GM23248 (cell line): ENCODE data around the gene RPS6KB2. TPM values are rescaled to one million over a fixed set of nuclear protein-coding genes. Genes with fewer than 3 reads are reported as not detected.

Experiments
- DNase-seq: peaks from one replicate; pipeline ENCODE4 v3.0.0-alpha.2; 2015
- H2AFZ ChIP-seq: fragments of 200-600 bp; sonication (generic); 2 replicates; pipeline ENCODE4 v1.6.1; 2016; ENCODE audit warnings: antibody characterized with exemption
- H3F3A ChIP-seq: fragments of 200-600 bp; sonication (generic); 2 replicates; pipeline ENCODE4 v1.6.1; 2016; ENCODE audit warnings: mild to moderate bottlenecking, antibody characterized with exemption, mixed run types; ENCODE audit not compliant: insufficient read depth
- H3K27ac ChIP-seq: fragments of 200-600 bp; sonication (generic); 2 replicates; pipeline ENCODE4 v1.5.1; 2016; ENCODE audit warnings: mild to moderate bottlenecking
- H3K27me3 ChIP-seq: fragments of 200-600 bp; sonication (generic); replicated peaks from 2 replicates; pipeline ENCODE4 v1.6.1; 2016; ENCODE audit warnings: mild to moderate bottlenecking; ENCODE audit not compliant: insufficient read depth
- H3K36me3 ChIP-seq: fragments of 200-600 bp; sonication (generic); 2 replicates; pipeline ENCODE4 v1.6.1; 2016; ENCODE audit warnings: low read depth, mild to moderate bottlenecking
- H3K4me1 ChIP-seq: fragments of 200-600 bp; sonication (generic); 2 replicates; pipeline ENCODE4 v1.6.1; 2016; ENCODE audit warnings: mild to moderate bottlenecking; ENCODE audit not compliant: insufficient read depth
- H3K4me2 ChIP-seq: fragments of 200-600 bp; sonication (generic); one replicate; pipeline ENCODE4 v1.6.1; 2016; ENCODE audit warnings: mild to moderate bottlenecking; ENCODE audit not compliant: unreplicated experiment
- H3K4me3 ChIP-seq: fragments of 200-600 bp; sonication (generic); 2 replicates; pipeline ENCODE4 v1.5.1; 2016; ENCODE audit warnings: mild to moderate bottlenecking
- H3K79me2 ChIP-seq: fragments of 200-600 bp; sonication (generic); 2 replicates; pipeline ENCODE4 v1.6.1; 2016; ENCODE audit warnings: mild to moderate bottlenecking; ENCODE audit not compliant: insufficient read depth
- H3K9ac ChIP-seq: fragments of 200-600 bp; sonication (generic); 2 replicates; pipeline ENCODE4 v1.6.1; 2016; ENCODE audit warnings: mild to moderate bottlenecking
- H3K9me2 ChIP-seq: fragments of 200-600 bp; sonication (generic); 2 replicates; pipeline ENCODE4 v1.6.1; 2016; ENCODE audit warnings: mixed run types, mild to moderate bottlenecking, moderate library complexity; ENCODE audit not compliant: insufficient read depth
- H3K9me3 ChIP-seq: fragments of 200-600 bp; sonication (generic); one replicate; pipeline ENCODE4 v1.6.1; 2017; ENCODE audit warnings: low read depth
- H4K20me1 ChIP-seq: fragments of 200-600 bp; sonication (generic); 2 replicates; pipeline ENCODE4 v1.6.0; 2016; ENCODE audit not compliant: insufficient read depth
- EZH2 ChIP-seq: fragments of 200-600 bp; sonication (generic); IDR thresholded peaks from 2 replicates; pipeline ENCODE4 v1.6.1; 2018; ENCODE audit warnings: antibody characterized with exemption, mild to moderate bottlenecking; ENCODE audit not compliant: insufficient read depth, poor library complexity, severe bottlenecking
- EZH2phosphoT487 ChIP-seq: fragments of 200-600 bp; sonication (generic); IDR thresholded peaks from 2 replicates; pipeline ENCODE4 v1.6.1; 2018; ENCODE audit warnings: antibody characterized with exemption, moderate library complexity, mild to moderate bottlenecking, low read depth; ENCODE audit not compliant: insufficient read depth
- WGBS, 2 experiments: methylation state at CpG; one replicate each; pipeline ENCODE4 v1.1.6; 2015 to 2017; ENCODE audit warnings: low lambda C conversion rate in 2 of 2, low coverage in 1 of 2; ENCODE audit errors: missing lambda C conversion rate in 2 of 2; 5-methylcytosine and 5-hydroxymethylcytosine counted together
- in situ Hi-C: fragments of 300-500 bp; cut with MboI; formaldehyde crosslinking; loops from 2 replicates; pipeline ENCODE4 v1.15.0; 2020
- polyA plus RNA-seq: library from polyadenylated mRNA; unstranded; fragments of >200 nt; fragmentation: Nextera tagmentation; extraction: Ambion mirVana; gene quantifications from 2 replicates; pipeline ENCODE4 v1.2.1, GENCODE V29; 2016
- total RNA-seq: library from RNA; depleted of rRNA; stranded (reverse); fragments of >200 nt; shearing (Covaris generic); gene quantifications from 2 replicates; pipeline ENCODE4 v1.2.3, GENCODE V29; 2014

RPS6KB2 gene
- total and polyA plus RNA-seq, 2 experiments from 2014 or later = 52.3 to 68.0 TPM

DNA sequence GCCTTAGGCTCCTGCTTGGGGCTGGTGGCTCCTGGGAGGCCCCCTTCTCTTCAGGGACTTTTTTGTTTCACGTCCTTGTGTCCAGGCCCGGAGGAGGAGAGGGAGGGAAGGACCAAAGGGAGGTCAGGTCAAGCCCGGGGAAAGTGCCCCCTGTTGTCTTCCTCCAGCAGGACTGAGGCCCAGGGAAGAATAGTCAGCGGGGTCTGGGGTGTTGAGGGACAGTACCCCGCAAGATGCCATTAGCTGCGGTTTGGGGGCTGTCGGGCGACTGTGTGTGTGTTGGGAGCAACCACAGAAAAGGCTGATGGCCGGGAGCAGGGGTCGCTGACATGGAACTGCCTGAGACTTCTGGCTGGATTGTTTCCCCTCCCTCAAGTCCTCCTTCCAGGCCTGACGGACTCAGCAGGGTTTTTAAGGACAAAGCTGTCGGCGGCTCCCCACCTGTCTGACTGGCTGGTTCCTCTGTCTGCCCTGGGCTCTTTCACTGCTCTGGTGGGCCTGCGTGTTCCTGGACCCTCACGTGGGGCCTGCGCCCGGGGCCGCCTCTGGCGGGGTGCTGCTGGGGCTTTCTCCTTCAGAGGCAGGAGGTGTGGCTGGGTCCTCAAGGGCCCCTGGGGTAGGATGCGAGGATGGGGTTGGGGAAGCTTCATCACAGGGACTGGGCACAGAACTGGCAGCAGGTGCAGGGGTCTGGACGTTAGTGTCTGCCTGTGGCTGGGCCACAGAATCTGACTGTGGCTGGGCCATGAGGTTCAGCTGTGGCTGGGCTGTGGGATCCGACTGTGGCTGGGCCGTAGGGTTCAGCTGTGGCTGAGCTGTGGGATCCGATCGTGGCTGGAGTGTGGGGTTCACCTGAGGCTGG, 22.7 kb downstream of the RPS6KB2 start:
- no peaks in the 10 kb centered on the region for H3K36me3 ChIP-seq
- no peak overlapping the region for H3K4me2 ChIP-seq
- in situ Hi-C loops = no loop called here
- no peak overlapping the region for H3K27ac ChIP-seq
- no peaks in the 10 kb centered on the region for H3K27me3 ChIP-seq
- H3F3A ChIP-seq = no peaks in the 10 kb centered on the region
- WGBS, 2 experiments = 81 to 85% methylated on average over 25 of the region's 25 CpGs
- DNase-seq = no peak
- H3K9ac ChIP-seq = no peak overlapping the region
- H2AFZ ChIP-seq = no peak overlapping the region
- no peaks in the 10 kb centered on the region for H3K79me2 ChIP-seq
- H3K9me2 ChIP-seq = no peaks in the 10 kb centered on the region
- no peaks in the 10 kb centered on the region for H4K20me1 ChIP-seq
- no peaks in the 10 kb centered on the region for H3K4me1 ChIP-seq
- no peak overlapping the region for H3K4me3 ChIP-seq
- H3K9me3 ChIP-seq = no peaks in the 10 kb centered on the region
- no peak for TF ChIP-seq EZH2
- TF ChIP-seq EZH2phosphoT487 = no peak

DNA sequence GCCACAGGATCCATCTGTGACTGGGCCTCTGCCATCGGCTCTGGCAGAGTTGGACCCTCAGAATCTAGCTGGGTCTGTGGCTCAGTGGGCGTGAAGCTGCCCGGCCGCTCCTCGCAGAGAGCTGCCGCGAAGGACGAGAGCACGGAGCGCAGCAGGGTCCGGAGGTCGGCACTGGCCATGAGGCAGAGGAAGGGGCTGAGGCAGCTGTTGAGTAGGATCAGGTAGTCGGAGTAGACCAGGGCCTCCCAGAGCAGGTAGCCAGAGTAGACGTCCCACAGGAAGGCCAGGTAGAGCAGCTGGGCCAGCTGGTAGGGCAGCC, 23.3 kb downstream of the RPS6KB2 start:
- Histone ChIP-seq H3K9me3 (no peaks in the 10 kb centered on the region), H2AFZ (no peak overlapping the region), H3K4me3 (no peak overlapping the region), H3K9ac (no peak overlapping the region), H3K79me2 (no peaks in the 10 kb centered on the region), H3F3A (no peaks in the 10 kb centered on the region), H3K36me3 (no peaks in the 10 kb centered on the region), H3K9me2 (no peaks in the 10 kb centered on the region), H3K4me2 (no peak overlapping the region), H3K27ac (no peak overlapping the region), H4K20me1 (no peaks in the 10 kb centered on the region), H3K4me1 (no peaks in the 10 kb centered on the region), H3K27me3 (no peaks in the 10 kb centered on the region)
- 90 to 92% methylated on average over 13 to 14 of the region's 14 CpGs for WGBS, 2 experiments
- TF ChIP-seq EZH2 (no peak), EZH2phosphoT487 (no peak)
- in situ Hi-C loops = no loop called here
- no peak for DNase-seq

DNA sequence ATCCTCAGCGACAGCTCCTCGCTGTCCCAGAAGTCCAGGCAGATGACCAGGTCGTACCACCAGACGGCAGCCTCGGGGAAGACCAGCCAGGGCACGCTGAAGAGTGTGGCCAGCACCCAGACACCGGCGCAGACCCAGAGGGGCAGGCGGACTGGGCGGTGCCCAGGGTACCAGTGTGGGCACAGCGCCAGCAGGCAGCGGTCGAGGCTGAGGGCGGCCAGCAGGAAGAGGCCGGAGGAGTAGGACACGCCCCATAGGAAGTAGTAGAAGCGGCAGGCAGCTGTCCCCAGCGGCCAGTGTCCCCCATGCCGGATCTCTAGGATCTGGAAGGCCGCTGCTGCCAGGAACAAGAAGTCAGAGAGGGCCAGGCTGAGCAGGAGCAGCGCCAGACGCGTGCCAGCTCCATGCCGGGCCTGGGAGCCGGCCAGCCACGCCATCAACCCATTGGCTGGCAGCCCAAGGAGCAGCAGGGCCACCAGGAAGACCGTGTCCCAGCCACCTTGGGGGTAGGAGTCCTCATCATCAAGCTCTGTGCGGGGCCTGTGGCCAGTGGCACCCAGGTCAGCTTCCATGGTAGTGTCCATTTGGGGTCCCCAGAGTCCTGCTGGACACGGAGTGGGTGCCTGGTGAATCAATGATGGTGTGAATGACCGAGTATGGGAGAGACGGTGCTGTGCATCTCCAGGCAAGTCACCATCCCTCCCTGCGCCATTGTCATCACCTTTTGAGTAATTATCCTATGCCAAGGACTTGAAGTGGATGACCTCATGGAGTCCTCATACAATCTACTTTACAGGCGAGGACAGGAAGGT, 24.1 kb downstream of the RPS6KB2 start, which contains the start of gene GPR152:
GPR152 (minus strand) TSS at position 589 of the 812 bp plus-strand sequence; CDS start at position 584, 5 bp downstream.
- in situ Hi-C loops = no loop called here
- H3F3A ChIP-seq = no peaks in the 10 kb centered on the region
- no peaks in the 10 kb centered on the region for H3K9me2 ChIP-seq
- H3K9ac ChIP-seq = no peak within 1 kb of the TSS
- no peak for DNase-seq
- no peak within 1 kb of the TSS for H2AFZ ChIP-seq
- H3K27ac ChIP-seq = no peak within 1 kb of the TSS
- no peak within 1 kb of the TSS for H3K4me3 ChIP-seq
- no peaks in the 10 kb centered on the region for H3K36me3 ChIP-seq
- TF ChIP-seq EZH2phosphoT487 = no peak
- no peak for TF ChIP-seq EZH2
- no peaks in the 10 kb centered on the region for H3K9me3 ChIP-seq
- H3K4me2 ChIP-seq = no peak within 1 kb of the TSS
- WGBS, 2 experiments = 79 to 81% methylated on average over 33 of the region's 33 CpGs
- H3K79me2 ChIP-seq = no peaks in the 10 kb centered on the region
- H3K27me3 ChIP-seq = no peaks in the 10 kb centered on the region
- H3K4me1 ChIP-seq = no peaks in the 10 kb centered on the region
- no peaks in the 10 kb centered on the region for H4K20me1 ChIP-seq

DNA sequence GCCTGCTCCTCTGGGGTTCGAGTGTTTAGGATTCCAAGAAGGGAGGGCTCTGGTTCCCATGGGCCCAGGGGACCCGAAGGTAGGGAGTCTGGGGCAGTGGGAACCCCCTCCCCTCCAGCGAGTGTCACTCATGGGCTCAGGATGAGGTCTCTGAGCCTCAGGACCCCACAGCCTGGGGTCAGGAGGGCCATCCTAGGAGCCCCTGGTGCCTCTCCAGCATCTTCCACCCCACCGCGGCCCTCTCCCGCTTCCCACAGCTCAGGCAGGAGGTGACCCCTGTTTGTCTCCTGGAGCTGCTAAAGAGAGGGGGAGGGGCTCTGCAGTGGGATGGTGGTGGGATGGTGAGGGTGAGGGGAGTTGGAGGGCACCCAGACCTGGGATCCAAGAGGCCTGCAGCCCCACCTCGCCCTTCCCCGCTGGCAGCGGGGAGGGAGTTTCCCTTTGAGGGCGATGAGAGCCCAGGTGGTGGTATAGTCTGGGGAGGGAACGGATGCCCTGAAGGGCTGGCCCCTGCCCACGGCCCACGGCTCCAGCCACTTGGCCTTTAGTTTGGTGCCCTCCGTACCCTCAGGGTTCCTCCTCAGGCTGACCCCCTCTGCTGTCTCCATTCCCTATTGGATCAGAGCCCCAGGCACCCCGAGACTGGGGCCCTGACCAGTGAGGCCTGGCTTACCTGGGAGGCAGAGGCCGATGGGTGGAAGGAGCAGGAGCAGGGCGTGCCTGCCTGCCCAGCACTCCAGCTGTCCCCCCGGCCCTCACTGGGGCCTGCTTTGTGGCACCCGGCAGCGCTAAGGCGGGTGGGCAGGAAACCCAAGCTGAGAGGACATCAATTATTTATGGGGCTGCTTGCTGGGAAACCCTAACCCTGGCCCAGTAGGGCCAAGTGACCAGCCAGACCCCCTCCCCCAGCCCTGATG, 25.8 kb downstream of the RPS6KB2 start:
- Histone ChIP-seq H3K4me2 (no peak overlapping the region), H3K9me2 (no peaks in the 10 kb centered on the region), H3K4me3 (no peak overlapping the region), H3K9me3 (no peaks in the 10 kb centered on the region), H2AFZ (no peak overlapping the region), H4K20me1 (no peaks in the 10 kb centered on the region), H3K27me3 (no peaks in the 10 kb centered on the region), H3F3A (no peaks in the 10 kb centered on the region), H3K27ac (no peak overlapping the region), H3K4me1 (no peaks in the 10 kb centered on the region), H3K36me3 (no peaks in the 10 kb centered on the region), H3K9ac (no peak overlapping the region), H3K79me2 (no peaks in the 10 kb centered on the region)
- TF ChIP-seq EZH2phosphoT487 = no peak
- no peak for TF ChIP-seq EZH2
- in situ Hi-C loops = no loop called here
- 70 to 71% methylated on average over 18 to 21 of the region's 21 CpGs for WGBS, 2 experiments
- no peak for DNase-seq
